Measurements from ENCODE around the gene ADGRV1.
"Not testable (repeated sequence)": the region's sequence is repeated elsewhere in the genome, so short reads cannot be mapped to it uniquely, and the experiment has no call there.

ADGRV1 gene

GRCh38 chr5:90996089-90996488, 437.5 kb downstream of the ADGRV1 start:
- DNase-seq (ENCODE audit: low read depth) = no peak

DNA sequence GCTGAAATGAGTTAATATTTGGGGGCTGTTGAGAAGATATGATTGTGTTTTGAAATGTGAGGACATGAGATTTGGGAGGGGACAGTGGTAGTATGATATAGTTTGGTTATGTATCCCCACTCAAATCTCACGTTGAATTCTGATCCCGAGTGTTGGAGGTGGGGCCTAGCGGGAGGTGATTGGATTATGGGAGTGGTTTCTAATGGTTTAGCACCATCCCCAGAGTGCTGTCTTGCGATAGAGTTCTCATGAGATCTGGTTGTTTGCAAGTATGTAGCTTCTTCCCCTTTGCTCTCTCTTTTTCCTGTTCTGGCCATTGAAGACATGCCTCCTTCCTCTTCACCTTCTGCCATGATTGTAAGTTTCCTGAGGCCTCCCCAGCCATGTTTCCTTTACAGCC, 438.5 kb downstream of the ADGRV1 start:
- no peak for DNase-seq (ENCODE audit: low read depth)

DNA sequence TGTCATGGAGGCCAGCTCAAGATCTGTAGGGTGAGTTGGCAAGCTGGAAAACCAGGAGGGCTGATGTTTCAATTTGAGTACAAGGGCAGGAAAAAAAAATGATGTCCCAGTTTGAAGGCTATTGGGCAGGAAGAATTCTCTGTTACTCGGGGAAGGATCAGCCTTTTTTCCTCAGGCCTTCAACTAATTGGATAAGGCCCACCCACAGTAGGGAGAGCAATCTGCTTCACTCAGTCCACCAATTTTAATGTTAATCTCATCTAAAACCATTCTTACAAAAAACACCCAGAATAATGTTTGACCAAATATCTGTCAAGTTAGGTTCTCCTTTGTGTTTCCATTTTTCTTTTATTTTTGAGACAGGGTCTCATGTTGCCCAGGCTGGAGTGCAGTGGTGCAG, 442.1 kb downstream of the ADGRV1 start:
- DNase-seq (ENCODE audit: low read depth) = no peak

DNA sequence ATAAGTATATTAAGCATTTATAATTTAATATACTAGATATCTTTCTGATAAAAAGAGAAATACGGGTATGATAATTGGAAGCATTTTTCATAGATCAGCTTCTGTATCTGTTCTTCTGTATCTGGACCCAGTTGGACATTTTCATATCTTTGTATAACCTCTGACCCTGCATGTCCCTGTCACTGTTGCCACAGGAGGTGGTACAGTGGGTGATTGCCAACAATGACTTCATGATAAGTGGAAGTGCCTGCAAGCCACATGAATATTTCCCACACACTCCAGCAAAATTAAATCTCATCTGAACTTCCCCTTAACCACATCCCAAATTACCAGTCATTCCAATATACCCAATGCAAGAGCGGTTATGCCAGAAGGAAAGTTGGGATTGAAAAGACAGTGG, 448.1 kb downstream of the ADGRV1 start:
- no peak for DNase-seq (ENCODE audit: low read depth)

GRCh38 chr5:91007251-91007650, 448.7 kb downstream of the ADGRV1 start:
- no peak for DNase-seq (ENCODE audit: low read depth)

DNA sequence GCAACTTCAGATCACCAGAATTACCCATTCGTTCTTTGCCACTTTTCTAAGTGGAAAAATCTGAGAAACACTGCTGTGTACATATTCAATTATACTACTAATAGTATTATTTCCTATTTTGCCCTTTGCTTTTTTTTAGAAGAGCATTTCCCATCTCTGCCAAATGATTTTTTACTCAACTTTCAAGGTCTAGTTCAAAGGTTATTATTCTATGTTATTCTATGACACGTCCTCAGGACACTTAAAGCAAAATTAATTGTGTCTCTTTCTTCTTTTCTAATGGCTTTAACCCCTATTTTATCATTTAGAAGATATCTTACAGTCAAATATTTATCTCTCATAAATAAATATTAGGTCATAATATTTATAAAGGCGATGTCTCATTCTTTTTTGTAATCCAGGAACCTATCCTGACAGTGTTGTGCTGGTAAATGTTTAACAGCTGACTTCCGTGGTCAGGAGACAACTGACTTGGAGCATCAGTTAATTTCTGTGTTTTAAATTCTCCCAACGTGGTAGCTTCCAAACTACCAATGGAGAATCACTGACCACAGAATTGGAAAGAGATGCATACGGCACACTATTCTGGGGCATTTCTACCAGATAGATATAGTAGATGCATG, 449.3 kb downstream of the ADGRV1 start:
- DNase-seq (ENCODE audit: low read depth) = no peak

- DNase-seq (ENCODE audit: low read depth) = no peak
Observed at GRCh38 chr5:91010090-91010489, 451.5 kb downstream of the ADGRV1 start.

DNA sequence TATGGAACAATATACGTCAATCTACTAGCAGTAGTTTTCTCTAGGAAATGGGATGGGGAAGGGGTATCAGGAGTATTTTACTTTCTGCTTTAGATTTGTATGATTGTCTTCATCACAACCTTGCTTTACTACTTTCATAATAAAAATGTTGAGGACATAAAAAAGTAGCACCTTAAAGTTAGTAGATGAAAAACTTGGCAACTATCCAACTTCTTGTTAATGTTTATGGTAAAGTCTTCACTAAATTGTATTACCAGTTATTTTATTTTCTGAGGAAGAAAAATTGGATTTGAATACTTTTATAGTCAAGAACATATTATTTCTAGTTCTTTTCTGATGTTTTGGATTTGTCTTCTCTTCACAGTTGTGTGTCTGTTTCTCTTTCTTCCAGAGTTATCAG, 452.4 kb downstream of the ADGRV1 start:
- DNase-seq (ENCODE audit: low read depth) = no peak

DNA sequence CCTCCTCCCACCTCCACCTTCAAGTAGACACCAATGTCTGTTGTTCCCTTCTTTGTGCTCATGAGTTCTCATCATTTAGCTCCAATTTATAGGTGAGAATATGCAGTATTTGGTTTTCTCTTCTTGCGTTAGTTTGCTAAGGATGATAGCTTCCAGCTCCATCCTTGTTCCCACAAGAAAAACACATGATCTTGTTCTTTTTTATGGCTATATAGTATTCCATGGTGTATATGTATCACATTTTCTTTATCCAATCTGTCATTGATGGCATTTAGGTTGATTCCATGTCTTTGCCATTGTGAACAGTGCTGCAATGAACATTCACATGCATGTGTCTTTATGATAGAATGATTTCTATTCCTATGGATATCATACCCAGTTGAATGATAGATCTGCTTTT, 454.3 kb downstream of the ADGRV1 start:
- DNase-seq (ENCODE audit: low read depth) = not testable (repeated sequence)

GRCh38 chr5:91016322-91016721, 457.7 kb downstream of the ADGRV1 start:
- DNase-seq (ENCODE audit: low read depth) = no peak

DNA sequence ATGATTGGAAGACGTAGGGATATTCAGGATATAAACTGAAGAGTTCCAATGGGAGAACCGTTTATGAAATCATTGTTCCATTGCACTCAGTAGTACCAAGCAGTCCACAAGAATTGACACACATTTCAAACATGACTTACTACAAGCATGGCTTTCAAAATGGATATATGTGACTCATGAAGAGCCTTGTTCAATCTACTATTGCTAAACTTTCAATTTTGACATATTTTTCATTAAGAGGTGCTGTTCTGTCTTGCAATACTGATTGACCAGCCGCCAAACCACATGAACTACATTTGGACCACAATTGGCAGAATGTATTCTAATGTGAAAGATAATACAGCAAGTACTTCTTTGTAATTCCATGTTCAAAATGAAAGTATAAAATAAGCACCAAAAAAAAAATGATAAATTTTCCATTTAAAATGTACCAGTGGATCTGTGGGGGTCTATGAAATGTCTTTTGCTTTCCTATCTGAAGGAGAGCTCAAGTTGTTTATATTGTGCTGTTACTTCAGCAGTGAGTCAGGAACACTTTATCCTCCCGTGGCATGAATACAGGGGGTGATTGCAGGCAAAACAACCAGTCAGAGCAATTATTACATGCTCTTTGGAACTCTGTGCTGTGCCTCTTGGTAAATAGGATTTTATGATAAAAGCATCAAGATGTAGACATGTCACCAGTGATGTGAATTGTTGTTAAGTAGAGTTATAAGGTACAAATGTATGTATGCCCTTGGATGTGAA, 458.5 kb downstream of the ADGRV1 start:
- DNase-seq (ENCODE audit: low read depth) = no peak

GRCh38 chr5:91018200-91018599, 459.6 kb downstream of the ADGRV1 start:
- DNase-seq (ENCODE audit: low read depth) = no peak

DNA sequence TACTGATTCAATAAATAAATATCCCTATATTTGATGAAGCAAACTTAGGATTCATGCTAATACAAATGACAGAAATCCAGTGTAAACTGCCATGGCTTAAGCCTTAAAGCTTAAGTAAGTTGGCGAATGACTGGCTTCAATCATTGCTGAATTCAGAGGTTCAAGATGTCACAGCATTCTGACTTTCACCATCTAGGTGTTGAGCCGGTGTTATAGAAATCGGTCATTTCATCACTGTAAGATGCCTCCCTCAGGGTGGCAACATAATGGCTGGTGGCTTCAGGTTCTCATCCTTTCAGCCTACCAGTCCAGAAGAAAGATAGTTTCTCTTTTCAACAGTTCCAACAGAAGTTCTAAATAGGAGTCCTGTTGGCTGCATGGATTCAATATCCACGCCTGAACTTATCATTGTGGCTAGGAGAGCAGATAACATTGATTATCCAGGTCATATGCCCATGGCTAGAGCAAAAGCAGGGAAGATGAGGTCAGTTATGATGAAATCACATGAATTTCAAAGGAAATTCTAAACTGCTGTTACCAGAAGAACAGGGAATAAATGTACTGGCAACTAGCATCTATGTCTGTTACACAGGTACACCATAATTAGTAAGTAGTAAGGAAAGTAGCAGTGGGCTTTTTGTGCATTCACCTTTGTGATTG, 460.2 kb downstream of the ADGRV1 start:
- DNase-seq (ENCODE audit: low read depth) = no peak

DNA sequence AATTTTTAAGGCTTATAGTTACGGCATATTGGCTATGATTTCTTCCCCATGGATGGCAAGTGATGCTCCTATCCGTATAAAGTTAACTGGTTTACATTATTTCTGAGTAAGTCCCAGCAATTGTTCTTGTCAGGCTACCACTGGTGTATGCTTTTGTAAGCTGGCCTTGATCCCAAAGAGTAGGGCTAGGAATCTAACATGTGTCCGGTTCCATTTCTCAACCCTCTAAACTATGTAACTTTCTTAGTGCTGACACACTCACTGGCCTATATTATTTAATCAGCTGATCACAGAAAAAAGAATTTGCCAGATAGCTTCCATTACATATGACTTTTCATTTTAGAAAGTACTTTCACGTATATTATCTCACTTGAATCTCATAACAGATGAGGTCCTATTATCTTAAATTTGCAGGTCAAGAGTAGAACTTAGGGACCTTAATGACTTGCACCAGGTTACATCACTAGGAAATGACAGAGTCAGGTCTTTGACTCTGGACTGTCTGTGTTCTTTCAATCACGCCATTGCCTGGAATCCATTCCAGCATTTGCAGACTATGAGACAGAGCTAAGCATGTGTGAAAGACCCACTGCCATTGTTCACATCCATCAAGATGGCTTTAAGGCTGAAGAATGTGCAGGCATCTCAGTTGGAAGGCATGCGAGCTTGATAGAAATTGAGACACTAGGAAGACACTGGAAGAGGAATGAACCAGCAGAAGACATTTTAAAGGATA, 461.6 kb downstream of the ADGRV1 start:
- DNase-seq (ENCODE audit: low read depth) = no peak

DNA sequence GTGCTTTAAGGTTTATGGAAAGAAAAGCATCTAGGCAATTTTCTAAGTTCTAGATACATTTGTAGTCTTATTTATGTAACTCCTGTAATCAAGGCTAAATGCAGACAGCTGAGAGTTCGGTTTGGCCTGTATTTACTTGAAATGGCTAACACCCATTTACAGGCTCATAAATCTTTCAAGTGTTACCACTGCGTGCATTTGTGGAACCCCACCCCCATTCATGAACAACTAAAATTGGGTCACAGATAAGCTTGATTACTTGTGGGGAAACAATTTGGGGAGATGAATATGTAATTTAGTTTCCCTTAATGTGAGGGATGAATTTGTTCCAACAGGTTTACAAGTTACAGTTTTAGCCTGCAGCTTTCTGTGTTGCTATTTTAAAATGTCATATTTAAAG, 463.9 kb downstream of the ADGRV1 start:
- no peak for DNase-seq (ENCODE audit: low read depth)

- DNase-seq (ENCODE audit: low read depth) = no peak
Observed at GRCh38 chr5:91024206-91024605, 465.6 kb downstream of the ADGRV1 start.

GRCh38 chr5:91024727-91025126, 466.1 kb downstream of the ADGRV1 start:
- no peak for DNase-seq (ENCODE audit: low read depth)

DNA sequence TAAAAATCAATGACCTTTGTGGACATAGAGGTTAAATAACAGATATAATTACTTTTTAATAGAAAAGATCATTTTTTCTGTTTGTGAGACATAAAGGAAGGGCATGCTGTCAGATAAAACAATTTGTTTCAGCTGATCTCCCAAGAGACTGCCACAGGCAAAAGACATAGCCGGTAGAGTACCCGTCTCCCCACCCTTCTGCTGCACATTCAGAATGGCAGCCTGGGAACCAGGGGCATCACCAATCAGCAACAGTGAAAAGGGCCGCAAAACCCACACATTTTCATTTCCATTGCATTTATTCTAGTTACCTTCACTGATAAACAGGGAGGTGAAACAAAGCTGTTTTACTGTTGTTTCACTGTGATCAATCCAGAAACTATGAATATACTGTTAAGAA, 466.9 kb downstream of the ADGRV1 start:
- no peak for DNase-seq (ENCODE audit: low read depth)

GRCh38 chr5:91025956-91026355, 467.4 kb downstream of the ADGRV1 start:
- DNase-seq (ENCODE audit: low read depth) = no peak

GRCh38 chr5:91026466-91026865, 467.9 kb downstream of the ADGRV1 start:
- no peak for DNase-seq (ENCODE audit: low read depth)

DNA sequence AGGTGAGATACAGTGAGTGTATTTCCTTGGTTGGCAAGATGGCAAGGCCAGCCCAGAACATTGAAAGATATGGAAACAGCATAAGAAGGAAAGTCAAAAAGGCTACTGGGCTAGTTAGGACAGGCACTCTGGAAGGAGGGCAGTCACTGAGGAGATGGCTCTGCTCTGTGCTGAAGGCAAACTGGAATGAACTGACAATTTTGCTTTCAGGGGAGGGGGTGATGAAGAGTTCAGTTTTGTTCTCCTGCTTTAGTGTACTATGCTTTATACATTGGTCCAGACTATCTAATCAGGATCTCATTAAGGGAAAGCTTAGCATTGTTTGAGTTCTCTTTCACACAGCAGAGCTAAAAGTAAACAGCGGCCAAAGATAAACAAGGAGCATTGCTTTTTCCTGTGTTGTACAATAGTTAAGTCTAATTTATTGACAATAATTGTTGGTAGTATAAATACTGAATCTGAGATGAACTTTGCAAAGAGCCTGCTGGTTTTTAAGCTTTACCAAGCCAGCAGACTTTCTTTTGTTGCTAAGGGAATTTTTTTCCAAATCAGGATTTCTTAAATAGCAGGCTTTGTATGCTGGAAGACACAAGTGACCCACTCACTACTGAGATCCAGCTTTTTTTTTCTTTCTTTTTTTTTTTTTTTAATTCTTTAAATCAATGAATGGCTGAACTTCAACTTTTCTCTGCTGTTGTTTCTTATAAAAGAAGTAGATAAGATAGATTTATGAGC, 469.0 kb downstream of the ADGRV1 start:
- no peak for DNase-seq (ENCODE audit: low read depth)

GRCh38 chr5:91028499-91028956, 469.9 kb downstream of the ADGRV1 start:
- no peak for DNase-seq (ENCODE audit: low read depth)

Data from stimulated activated CD8-positive, alpha-beta memory T cell treated with anti-CD3 and anti-CD28 coated beads, Interleukin-12 subunit alpha, Interleukin-12 subunit beta, amount 100 ng/mL, for 1 hour (primary cell).